Measurements from ENCODE around the gene GNG13.

The GNG13 gene

GRCh38 chr16:814974-815373 is 14.4 kb upstream of the GNG13 start:
- Histone ChIP-seq H3K36me3 (ENCODE audit: control insufficient read depth, low read length) (no peaks in the 10 kb centered on the region), H4K20me1 (ENCODE audit: control insufficient read depth, insufficient read depth, low read depth, low read length) (no peaks in the 10 kb centered on the region), H3K4me1 (ENCODE audit: control insufficient read depth, low read length) (peaks cover 8% of the 10 kb centered on the region), H3F3A (ENCODE audit: control insufficient read depth, insufficient read depth) (no peaks in the 10 kb centered on the region), H3K4me3 (ENCODE audit: low read length) (no peak overlapping the region), H3K4me2 (ENCODE audit: low read length) (no peak overlapping the region), H3K27me3 (ENCODE audit: control insufficient read depth, low read length) (peaks cover 25% of the 10 kb centered on the region), H3K9me3 (ENCODE audit: control insufficient read depth, insufficient read depth, low read length) (peaks cover 6% of the 10 kb centered on the region; the same call in 1 of the 2 replicates), H3K79me2 (ENCODE audit: control insufficient read depth, low read length) (no peaks in the 10 kb centered on the region), H3K27ac (ENCODE audit: low read depth, low read length) (no peak overlapping the region), H3K9me2 (replicated peaks; ENCODE audit: control insufficient read depth, low read length) (no peaks in the 10 kb centered on the region)
- no peak for TF ChIP-seq EZH2phosphoT487 (IDR thresholded peaks at IDR 0.05; ENCODE audit: borderline replicate concordance, low read length)
- no peak for TF ChIP-seq CTCF (IDR thresholded peaks at IDR 0.05; ENCODE audit: low read depth, low read length, poor library complexity, severe bottlenecking)

- TF ChIP-seq CTCF (IDR thresholded peaks at IDR 0.05; ENCODE audit: low read depth, low read length, poor library complexity, severe bottlenecking) (no peak), EZH2phosphoT487 (IDR thresholded peaks at IDR 0.05; ENCODE audit: borderline replicate concordance, low read length) (no peak)
- H3K4me1 ChIP-seq (ENCODE audit: control insufficient read depth, low read length) = no peaks in the 10 kb centered on the region
- no peak overlapping the region for H3K27ac ChIP-seq (ENCODE audit: low read depth, low read length)
- H3F3A ChIP-seq (ENCODE audit: control insufficient read depth, insufficient read depth) = no peaks in the 10 kb centered on the region
- H3K79me2 ChIP-seq (ENCODE audit: control insufficient read depth, low read length) = no peaks in the 10 kb centered on the region
- H4K20me1 ChIP-seq (ENCODE audit: control insufficient read depth, insufficient read depth, low read depth, low read length) = no peaks in the 10 kb centered on the region
- H3K9me3 ChIP-seq (ENCODE audit: control insufficient read depth, insufficient read depth, low read length) = peaks cover 6% of the 10 kb centered on the region; the same call in 1 of the 2 replicates
- no peaks in the 10 kb centered on the region for H3K36me3 ChIP-seq (ENCODE audit: control insufficient read depth, low read length)
- H3K27me3 ChIP-seq (ENCODE audit: control insufficient read depth, low read length) = peaks cover 16% of the 10 kb centered on the region
- no peak overlapping the region for H3K4me3 ChIP-seq (ENCODE audit: low read length)
- no peak overlapping the region for H3K4me2 ChIP-seq (ENCODE audit: low read length)
- no peaks in the 10 kb centered on the region for H3K9me2 ChIP-seq (replicated peaks; ENCODE audit: control insufficient read depth, low read length)
Measured at GRCh38 chr16:813916-814412, 13.4 kb upstream of the GNG13 start.

- no peaks in the 10 kb centered on the region for H3K36me3 ChIP-seq (ENCODE audit: control insufficient read depth, low read length)
- no peaks in the 10 kb centered on the region for H3F3A ChIP-seq (ENCODE audit: control insufficient read depth, insufficient read depth)
- no peaks in the 10 kb centered on the region for H3K9me2 ChIP-seq (replicated peaks; ENCODE audit: control insufficient read depth, low read length)
- peaks cover under 1% of the 10 kb centered on the region; the same call in 1 of the 2 replicates for H3K9me3 ChIP-seq (ENCODE audit: control insufficient read depth, insufficient read depth, low read length)
- no peak overlapping the region for H3K4me3 ChIP-seq (ENCODE audit: low read length)
- TF ChIP-seq EZH2phosphoT487 (IDR thresholded peaks at IDR 0.05; ENCODE audit: borderline replicate concordance, low read length) = no peak
- peak; percentile 65 for TF ChIP-seq CTCF (IDR thresholded peaks at IDR 0.05; ENCODE audit: low read depth, low read length, poor library complexity, severe bottlenecking)
- H3K4me1 ChIP-seq (ENCODE audit: control insufficient read depth, low read length) = peaks cover 2% of the 10 kb centered on the region
- no peaks in the 10 kb centered on the region for H4K20me1 ChIP-seq (ENCODE audit: control insufficient read depth, insufficient read depth, low read depth, low read length)
- H3K4me2 ChIP-seq (ENCODE audit: low read length) = no peak overlapping the region
- no peak overlapping the region for H3K27ac ChIP-seq (ENCODE audit: low read depth, low read length)
- peaks cover 14% of the 10 kb centered on the region for H3K27me3 ChIP-seq (ENCODE audit: control insufficient read depth, low read length)
- no peaks in the 10 kb centered on the region for H3K79me2 ChIP-seq (ENCODE audit: control insufficient read depth, low read length)
Measured at GRCh38 chr16:813204-813915, 12.8 kb upstream of the GNG13 start.
